AG09319 (cell line): ENCODE data around the gene TRMT112.

Experiments
- DNase-seq: peaks from one replicate; pipeline ENCODE4 v3.0.0-alpha.2; 2010; ENCODE audit warnings: low read depth; ENCODE audit errors: extremely low read depth
- CTCF ChIP-seq: IDR thresholded peaks from 2 replicates; pipeline ENCODE4 v1.5.1; 2011; ENCODE audit warnings: low read depth, mild to moderate bottlenecking, inconsistent platforms, low read length, moderate library complexity

TRMT112 gene

DNA sequence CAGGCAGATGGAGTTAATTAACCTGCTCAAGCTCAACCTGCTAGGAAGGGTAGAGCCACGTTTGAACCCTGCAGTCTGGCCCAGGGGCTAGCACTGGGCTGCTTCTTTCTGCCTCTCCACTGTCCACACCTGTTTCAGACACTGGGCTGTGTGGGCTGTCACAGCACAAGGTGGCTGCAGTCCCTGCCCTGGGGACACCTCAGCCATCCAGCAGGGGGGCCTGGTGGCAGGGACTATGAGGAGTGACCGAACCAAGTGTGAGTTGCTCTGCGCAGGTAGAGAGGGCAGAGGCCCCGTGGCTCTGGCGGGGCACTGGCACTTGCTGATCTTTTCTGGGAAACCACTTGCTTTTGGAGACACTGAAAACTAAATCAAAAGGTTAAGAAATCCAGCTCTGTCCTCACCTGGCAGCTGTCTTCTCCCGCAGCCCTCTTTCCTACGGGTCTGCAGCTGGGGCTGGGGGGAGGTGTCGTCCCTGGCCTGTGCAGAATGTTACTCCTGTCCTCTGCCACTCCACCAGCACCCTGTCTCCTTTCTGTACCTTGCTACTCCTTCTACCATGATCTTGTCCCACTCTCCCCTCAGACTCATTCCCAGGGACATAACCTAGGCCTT, 38.7 kb downstream of the TRMT112 start:
- no peak for TF ChIP-seq CTCF
- no peak for DNase-seq

DNA sequence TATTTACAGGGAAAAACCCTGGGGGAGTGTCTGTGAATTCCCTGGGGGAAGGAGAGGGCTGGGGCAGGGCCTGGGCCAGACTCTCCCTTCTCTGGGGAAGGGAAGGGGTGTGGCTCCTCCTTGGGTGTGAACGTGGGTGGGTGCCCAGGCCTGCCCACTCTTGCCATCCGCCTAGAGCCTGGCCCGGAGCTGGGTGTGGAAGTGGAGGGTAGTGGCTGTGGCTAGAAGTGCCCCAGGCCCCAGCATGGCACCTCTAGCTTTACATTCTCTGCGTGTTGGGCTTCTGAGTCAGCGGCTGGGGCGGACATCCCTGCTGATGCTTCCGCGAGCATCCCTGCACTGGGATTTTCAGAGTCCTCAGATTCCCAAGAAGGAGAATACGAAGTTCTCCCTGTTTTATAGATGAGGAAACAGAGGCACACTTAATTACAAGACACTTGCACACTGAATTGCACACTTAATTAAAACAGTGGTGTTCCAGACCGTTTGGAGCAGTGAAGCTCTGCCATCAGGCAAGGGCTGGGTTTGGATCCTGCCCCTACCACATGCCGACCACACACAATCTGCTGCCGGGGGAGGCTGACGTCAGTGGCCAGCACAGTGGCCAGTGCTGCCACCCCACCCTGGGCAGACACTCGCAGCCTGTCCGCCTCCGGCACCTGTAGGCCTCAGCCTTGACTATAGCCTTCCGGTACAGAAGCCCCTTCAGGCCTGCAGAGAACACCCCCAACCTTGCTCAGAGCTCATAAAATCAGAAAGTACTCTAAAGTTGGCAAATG, 40.5 kb downstream of the TRMT112 start:
- no peak for TF ChIP-seq CTCF
- no peak for DNase-seq

- no peak for DNase-seq
- TF ChIP-seq CTCF: no peak
Measured at GRCh38 chr11:64275841-64276240, 41.5 kb downstream of the TRMT112 start.

DNA sequence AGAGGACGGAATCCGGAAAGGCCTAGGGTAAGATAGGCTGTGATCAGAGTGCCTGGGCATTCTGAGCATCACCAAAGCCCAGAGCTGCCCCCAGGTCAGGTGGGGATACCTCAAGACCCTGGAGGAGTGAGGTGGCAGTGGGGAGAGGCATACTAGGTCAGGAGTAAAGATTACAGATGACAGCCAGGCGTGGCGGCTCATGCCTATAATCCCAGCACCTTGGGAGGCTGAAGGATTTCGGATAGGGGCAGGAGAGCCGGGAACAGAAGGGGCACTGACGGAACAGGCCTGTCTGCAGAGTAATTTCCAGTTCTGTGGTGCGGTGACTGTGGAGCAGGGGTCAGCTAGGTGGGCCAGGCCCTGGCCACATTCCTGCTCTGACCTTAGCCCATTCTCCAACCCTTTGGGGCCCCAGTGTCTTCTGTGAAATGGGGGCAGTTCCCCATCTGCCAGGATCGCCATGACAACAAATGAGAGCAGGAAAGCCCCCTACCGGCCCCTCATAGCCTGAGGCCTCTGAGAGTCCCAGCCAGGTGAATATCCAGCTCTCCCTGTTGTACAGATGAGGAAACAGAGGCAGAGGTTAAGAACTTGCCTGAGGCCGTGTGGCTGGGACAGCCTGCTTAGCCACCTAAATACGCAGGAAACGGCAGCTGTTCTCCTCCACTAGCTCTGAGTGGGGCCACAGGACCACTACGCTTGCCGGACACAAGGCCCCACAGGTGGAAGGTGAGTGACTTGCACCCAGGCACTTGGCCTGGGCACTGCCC, 42.1 kb downstream of the TRMT112 start:
- TF ChIP-seq CTCF: no peak
- no peak for DNase-seq

- TF ChIP-seq CTCF: no peak; the same call in 1 of the 2 replicates
- peak; percentile 100 for DNase-seq
Measured at GRCh38 chr11:64269540-64270220, 47.7 kb downstream of the TRMT112 start.

- TF ChIP-seq CTCF: no peak
- no peak for DNase-seq
Measured at GRCh38 chr11:64268893-64269539, 48.3 kb downstream of the TRMT112 start.
